Measurements from ENCODE around the gene C3orf52.

- TF ChIP-seq GATA3 (IDR thresholded peaks at IDR 0.05; ENCODE audit: low read depth, low read length) (no peak), GATA2 (IDR thresholded peaks at IDR 0.05; ENCODE audit: low read depth, low read length) (no peak)
Observed at GRCh38 chr3:112109322-112109721, 23.1 kb downstream of the C3orf52 start.

Measured in SH-SY5Y (cell line).